Measurements from ENCODE around the gene GSC. TPM values are rescaled to one million over a fixed set of nuclear protein-coding genes. Genes with fewer than 3 reads are reported as not detected.

Gene GSC
- total RNA-seq, 1 donor, result not detected

DNA sequence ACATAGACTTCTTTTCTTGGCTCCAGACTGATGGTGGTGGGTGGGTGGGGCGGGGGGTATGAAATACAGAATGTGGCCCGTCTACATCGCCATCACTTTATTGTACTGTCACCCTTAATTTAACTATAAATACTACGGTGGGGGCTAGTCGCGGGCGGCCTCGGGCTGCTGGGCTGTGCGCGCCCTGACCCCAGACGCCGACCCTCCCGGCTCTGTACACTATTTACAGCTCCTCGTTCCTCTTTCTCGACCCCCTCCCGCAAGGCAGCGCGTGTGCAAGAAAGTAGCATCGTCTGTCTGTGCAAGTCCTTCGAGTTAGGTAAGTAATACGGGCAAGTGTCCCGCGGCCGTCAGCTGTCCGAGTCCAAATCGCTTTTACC, 1.8 kb downstream of the GSC start:
- no peak overlapping the region for H3K4me3 ChIP-seq (ENCODE audit: low read depth, low read length)
- no peak for DNase-seq (ENCODE audit: low read depth)
- TF ChIP-seq, protein P1, sequence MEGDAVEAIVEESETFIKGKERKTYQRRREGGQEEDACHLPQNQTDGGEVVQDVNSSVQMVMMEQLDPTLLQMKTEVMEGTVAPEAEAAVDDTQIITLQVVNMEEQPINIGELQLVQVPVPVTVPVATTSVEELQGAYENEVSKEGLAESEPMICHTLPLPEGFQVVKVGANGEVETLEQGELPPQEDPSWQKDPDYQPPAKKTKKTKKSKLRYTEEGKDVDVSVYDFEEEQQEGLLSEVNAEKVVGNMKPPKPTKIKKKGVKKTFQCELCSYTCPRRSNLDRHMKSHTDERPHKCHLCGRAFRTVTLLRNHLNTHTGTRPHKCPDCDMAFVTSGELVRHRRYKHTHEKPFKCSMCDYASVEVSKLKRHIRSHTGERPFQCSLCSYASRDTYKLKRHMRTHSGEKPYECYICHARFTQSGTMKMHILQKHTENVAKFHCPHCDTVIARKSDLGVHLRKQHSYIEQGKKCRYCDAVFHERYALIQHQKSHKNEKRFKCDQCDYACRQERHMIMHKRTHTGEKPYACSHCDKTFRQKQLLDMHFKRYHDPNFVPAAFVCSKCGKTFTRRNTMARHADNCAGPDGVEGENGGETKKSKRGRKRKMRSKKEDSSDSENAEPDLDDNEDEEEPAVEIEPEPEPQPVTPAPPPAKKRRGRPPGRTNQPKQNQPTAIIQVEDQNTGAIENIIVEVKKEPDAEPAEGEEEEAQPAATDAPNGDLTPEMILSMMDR (IDR thresholded peaks at IDR 0.05; ENCODE audit: insufficient read depth, low read depth, low read length), result no peak

DNA sequence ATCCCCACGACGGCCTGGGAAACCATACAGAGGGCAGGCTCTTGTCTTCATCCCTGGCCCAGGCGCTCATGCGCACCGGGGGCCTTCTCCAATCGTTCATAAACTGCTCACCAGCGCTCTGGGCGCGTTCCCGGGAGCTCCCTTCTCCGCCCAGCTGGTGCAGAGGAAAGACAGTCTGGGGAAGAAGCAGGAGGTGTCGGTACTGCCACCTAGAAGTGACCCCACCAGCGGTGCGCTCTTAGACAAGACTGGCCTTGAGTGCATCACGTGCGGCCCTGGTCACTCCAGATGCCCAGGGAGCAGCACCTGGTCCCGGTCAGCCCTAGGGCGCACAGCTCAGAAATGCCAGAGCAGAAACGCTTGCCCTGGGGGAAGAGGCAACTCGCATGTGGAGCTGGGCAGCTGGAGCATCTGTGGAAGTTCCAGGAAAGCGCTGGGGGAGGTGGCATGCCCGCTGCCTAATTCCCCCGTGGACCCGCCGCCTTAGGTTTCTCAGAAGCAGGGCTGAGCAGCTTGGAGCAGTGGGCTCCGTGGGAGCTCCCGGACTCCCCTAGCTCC, 2.5 kb downstream of the GSC start:
- DNase-seq (ENCODE audit: low read depth), result no peak
- no peak overlapping the region for H3K4me3 ChIP-seq (ENCODE audit: low read depth, low read length)
- TF ChIP-seq, protein P1 (IDR thresholded peaks at IDR 0.05; ENCODE audit: insufficient read depth, low read depth, low read length), result no peak

DNA sequence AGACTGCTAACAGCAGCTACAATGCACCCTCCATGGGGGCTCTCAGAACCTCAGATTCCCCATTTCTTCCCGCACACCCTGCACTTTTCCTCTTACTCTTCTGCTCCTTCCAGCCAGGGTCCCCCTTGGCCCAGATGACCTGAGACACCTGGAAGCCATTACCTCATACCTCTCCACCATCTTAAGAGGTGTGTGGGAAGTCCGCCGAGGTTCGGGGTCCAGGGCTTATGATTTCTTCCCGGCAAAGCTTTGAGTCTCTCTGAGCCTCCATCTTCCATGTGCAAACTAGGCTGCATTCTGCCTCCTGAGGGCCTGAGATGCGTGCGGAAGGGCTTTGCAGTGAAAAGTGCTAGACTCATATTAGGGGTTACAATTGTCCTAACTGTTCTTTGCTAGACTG, 5.3 kb downstream of the GSC start:
- H3K4me3 ChIP-seq (ENCODE audit: low read depth, low read length), result no peak overlapping the region
- DNase-seq (ENCODE audit: low read depth), result no peak
- TF ChIP-seq, protein P1 (IDR thresholded peaks at IDR 0.05; ENCODE audit: insufficient read depth, low read depth, low read length), result no peak

DNA sequence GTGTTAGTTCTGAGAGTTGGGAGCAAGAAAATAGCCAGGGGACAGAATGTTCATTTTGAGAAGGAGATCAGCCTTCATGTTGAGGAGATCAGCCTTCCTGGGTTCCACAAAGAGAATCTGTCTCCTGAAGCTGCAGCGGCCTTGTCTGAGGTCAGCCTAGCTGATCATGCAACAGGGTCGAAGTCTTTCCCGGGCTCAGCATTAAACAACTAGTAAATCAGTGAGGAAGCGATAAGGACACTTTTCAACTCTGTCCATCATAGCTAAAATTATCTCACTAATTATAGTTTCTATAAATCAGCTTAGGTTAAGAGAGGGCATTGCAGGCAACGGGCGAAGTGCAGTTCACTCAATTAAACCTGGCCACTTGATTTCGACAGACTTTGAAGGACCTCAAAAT, 7.5 kb downstream of the GSC start:
- no peak for DNase-seq (ENCODE audit: low read depth)
- TF ChIP-seq, protein P1 (IDR thresholded peaks at IDR 0.05; ENCODE audit: insufficient read depth, low read depth, low read length), result no peak

DNA sequence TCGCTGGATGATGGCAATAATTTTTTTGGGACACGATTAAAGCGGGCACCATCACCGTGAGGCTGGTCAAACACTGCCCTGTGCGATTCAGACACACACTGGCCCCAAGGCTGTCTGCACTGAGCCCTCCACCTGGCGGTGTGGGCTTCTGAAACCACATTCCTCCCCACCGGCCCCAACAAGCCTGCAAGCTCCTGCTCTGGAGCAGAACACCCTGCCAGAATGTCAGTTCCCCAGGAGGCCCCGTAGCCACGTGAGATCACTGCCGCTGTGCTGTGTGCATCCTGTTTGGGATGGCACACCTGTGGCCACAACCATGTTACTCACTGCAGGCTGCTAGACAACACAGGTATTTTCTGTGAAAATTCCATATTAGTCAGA, 7.9 kb downstream of the GSC start:
- no peak for DNase-seq (ENCODE audit: low read depth)
- H3K4me3 ChIP-seq (ENCODE audit: low read depth, low read length), result no peak overlapping the region
- TF ChIP-seq, protein P1 (IDR thresholded peaks at IDR 0.05; ENCODE audit: insufficient read depth, low read depth, low read length), result no peak

More for the DNA sequence above, 7.5 kb downstream of the GSC start:
- H3K4me3 ChIP-seq (ENCODE audit: low read depth, low read length), result no peak overlapping the region

DNA sequence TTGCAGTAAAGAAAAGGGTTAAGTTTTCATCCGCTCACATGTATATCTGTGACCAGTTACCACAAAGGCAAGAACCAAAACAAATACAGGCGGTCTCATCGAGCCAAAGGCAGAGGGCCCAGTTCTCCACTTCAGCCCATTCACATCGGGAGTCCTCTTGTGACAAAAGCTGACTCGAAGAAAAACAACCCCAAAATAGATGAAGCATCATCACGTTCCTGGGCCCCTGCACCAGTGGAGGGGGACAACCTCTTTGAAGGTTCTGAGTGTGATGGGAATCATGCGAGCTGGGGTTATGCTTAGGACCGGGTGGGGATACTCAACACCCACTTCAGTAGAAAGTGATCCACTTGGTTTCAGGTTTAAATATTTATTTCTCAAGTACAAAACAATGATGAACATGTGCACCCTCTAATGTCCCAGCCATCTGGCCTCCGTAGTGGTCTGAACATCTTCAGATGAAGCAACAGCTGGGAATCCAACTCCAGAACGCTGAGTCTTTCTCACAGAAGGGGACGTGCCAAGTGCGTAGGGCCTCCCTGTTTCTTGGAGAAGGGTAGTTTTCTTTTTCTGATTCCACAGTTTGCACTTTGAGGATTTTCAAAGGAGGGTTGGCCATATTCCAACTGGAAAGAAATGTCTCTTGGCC, 8.4 kb downstream of the GSC start:
- H3K4me3 ChIP-seq (ENCODE audit: low read depth, low read length), result no peak overlapping the region
- no peak for DNase-seq (ENCODE audit: low read depth)
- TF ChIP-seq, protein P1 (IDR thresholded peaks at IDR 0.05; ENCODE audit: insufficient read depth, low read depth, low read length), result no peak

All from fibroblast of villous mesenchyme (primary cell).